ENCODE measurements around the gene TULP4.

GRCh38 chr6:158304254-158304653 is 8.0 kb upstream of the TULP4 start:
- TF ChIP-seq CTCF (IDR thresholded peaks at IDR 0.05) (no peak), EP300 (IDR thresholded peaks at IDR 0.05) (no peak)
